ENCODE measurements around the gene KLHL35. TPM values are rescaled to one million over a fixed set of nuclear protein-coding genes. Genes with fewer than 3 reads are reported as not detected.

Gene KLHL35
- total and polyA plus RNA-seq, 2 donors (not counting 1 experiment from before 2014, with no cell fraction given) = 0.42 to 1.3 TPM

DNA sequence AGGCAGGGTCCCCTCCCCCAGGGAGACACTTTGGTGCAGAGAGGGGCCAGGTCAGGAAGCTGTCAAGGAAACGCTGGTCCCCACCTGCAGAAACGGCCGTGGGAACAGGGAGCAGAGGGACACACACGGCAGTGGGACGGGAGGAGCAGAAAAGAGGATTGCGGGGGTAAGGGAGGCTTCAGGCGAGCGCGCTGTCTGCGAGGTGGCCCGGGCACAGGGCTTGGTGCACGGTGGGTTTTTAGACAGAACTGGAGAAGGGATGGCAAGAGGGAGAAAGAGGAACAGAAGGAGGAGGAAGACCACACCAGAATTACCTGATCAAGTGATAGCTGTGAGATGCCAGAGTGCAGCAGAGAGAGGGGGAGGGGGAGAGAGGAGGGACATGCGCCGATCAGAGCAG is 6.0 kb upstream of the KLHL35 start:
- Histone ChIP-seq H3K36me3 (ENCODE audit: control insufficient read depth, insufficient read depth, low read length) (no peaks in the 10 kb centered on the region), H3K4me2 (ENCODE audit: extremely low read depth, insufficient read depth, low read length) (no peak overlapping the region), H4K20me1 (ENCODE audit: control insufficient read depth, extremely low read depth, insufficient read depth, low read length) (no peaks in the 10 kb centered on the region), H3K4me1 (ENCODE audit: control insufficient read depth, extremely low read depth, insufficient read depth, low read length) (no peaks in the 10 kb centered on the region), H3K9me3 (ENCODE audit: control insufficient read depth, insufficient read depth, low read depth, low read length) (no peaks in the 10 kb centered on the region), H3K4me3 (replicated peaks in 1 of 4; ENCODE audit: control extremely low read depth in 1 of 4, insufficient read depth in 1 of 4, low read depth in 3 of 4, low read length in 4 of 4) (no peak overlapping the region), H3K27me3 (ENCODE audit: control insufficient read depth, insufficient read depth, low read length) (no peaks in the 10 kb centered on the region), H3K9ac (ENCODE audit: insufficient read depth, low read length) (no peak overlapping the region), H2AFZ (ENCODE audit: low read length) (no peak overlapping the region), H3K79me2 (ENCODE audit: control insufficient read depth, insufficient read depth, low read length) (no peaks in the 10 kb centered on the region), H3K27ac (ENCODE audit: insufficient read depth, low read length) (no peak overlapping the region)
- DNase-seq (ENCODE audit: low read depth in 2 of 2) = no peak
- TF ChIP-seq, protein P1, sequence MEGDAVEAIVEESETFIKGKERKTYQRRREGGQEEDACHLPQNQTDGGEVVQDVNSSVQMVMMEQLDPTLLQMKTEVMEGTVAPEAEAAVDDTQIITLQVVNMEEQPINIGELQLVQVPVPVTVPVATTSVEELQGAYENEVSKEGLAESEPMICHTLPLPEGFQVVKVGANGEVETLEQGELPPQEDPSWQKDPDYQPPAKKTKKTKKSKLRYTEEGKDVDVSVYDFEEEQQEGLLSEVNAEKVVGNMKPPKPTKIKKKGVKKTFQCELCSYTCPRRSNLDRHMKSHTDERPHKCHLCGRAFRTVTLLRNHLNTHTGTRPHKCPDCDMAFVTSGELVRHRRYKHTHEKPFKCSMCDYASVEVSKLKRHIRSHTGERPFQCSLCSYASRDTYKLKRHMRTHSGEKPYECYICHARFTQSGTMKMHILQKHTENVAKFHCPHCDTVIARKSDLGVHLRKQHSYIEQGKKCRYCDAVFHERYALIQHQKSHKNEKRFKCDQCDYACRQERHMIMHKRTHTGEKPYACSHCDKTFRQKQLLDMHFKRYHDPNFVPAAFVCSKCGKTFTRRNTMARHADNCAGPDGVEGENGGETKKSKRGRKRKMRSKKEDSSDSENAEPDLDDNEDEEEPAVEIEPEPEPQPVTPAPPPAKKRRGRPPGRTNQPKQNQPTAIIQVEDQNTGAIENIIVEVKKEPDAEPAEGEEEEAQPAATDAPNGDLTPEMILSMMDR (conservative IDR thresholded peaks at IDR 0.05 in 1 of 2, IDR thresholded peaks at IDR 0.05 in 1 of 2; ENCODE audit: low read depth in 1 of 2, low read length in 2 of 2) = no peak
- no peak for TF ChIP-seq EZH2 (IDR thresholded peaks at IDR 0.05; ENCODE audit: low read length, missing control alignments)

DNA sequence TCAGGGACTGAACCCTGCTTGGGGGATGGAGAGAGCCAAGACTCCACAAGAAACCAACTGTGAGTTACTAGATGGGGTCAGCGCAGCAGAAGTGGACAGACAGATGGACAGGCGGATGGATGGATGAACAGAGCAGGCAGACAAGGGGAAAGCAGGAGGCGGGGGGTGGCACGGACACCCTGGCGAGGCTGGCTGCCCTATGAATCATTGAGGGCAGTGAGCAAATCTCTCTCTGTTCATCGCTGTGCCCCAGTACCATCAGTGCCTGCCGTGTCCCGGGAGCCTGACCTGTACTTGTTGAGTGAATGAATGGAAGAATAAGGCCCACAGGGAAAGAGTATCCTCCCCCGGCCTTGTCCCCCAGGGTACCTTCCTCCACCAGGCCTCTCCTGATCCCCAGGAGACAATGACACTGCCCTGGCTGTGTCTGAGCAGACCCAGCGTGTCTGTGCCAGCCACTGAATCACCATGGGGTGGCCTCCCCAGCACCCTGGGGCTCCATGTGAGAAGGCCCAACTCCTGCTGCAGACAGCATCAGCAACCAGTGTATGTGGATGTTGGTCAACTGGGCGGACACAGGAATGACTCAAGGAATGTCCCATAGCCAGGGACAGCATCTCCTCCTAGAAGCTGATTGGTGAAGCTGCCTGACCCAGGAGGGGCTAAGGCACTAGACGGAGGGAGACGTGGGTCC is 5.1 kb upstream of the KLHL35 start:
- no peak overlapping the region for H3K9ac ChIP-seq (ENCODE audit: insufficient read depth, low read length)
- H3K27ac ChIP-seq (ENCODE audit: insufficient read depth, low read length) = no peak overlapping the region
- DNase-seq (ENCODE audit: low read depth in 2 of 2) = no peak
- no peaks in the 10 kb centered on the region for H3K79me2 ChIP-seq (ENCODE audit: control insufficient read depth, insufficient read depth, low read length)
- H3K4me2 ChIP-seq (ENCODE audit: extremely low read depth, insufficient read depth, low read length) = no peak overlapping the region
- H3K9me3 ChIP-seq (ENCODE audit: control insufficient read depth, insufficient read depth, low read depth, low read length) = no peaks in the 10 kb centered on the region
- no peak overlapping the region for H2AFZ ChIP-seq (ENCODE audit: low read length)
- TF ChIP-seq, protein P1 (conservative IDR thresholded peaks at IDR 0.05 in 1 of 2, IDR thresholded peaks at IDR 0.05 in 1 of 2; ENCODE audit: low read depth in 1 of 2, low read length in 2 of 2) = no peak
- TF ChIP-seq EZH2 (IDR thresholded peaks at IDR 0.05; ENCODE audit: low read length, missing control alignments) = no peak
- no peaks in the 10 kb centered on the region for H3K36me3 ChIP-seq (ENCODE audit: control insufficient read depth, insufficient read depth, low read length)
- H4K20me1 ChIP-seq (ENCODE audit: control insufficient read depth, extremely low read depth, insufficient read depth, low read length) = no peaks in the 10 kb centered on the region
- peaks cover 1% of the 10 kb centered on the region for H3K27me3 ChIP-seq (ENCODE audit: control insufficient read depth, insufficient read depth, low read length)
- no peak overlapping the region for H3K4me3 ChIP-seq (replicated peaks in 1 of 4; ENCODE audit: control extremely low read depth in 1 of 4, insufficient read depth in 1 of 4, low read depth in 3 of 4, low read length in 4 of 4)
- H3K4me1 ChIP-seq (ENCODE audit: control insufficient read depth, extremely low read depth, insufficient read depth, low read length) = no peaks in the 10 kb centered on the region

DNA sequence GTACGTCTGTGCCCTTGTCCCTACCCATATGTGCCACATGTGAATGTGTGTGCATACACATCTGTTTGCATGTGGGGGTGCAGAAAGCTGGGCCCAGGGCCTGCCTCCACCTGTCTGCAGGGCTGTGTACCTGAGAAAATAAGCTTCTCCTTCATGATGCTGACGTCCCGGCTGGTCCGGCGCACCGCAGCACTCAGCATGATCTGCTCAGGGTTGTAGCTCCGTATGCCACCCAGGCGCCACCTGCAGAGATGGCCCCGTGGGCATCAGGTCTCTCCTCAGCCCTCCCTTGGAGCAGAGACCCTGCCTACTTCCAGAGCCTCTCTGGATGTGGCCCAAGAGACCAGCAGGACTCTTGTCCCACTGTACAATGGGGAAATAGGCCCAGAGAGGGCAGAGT is 3.8 kb upstream of the KLHL35 start:
- TF ChIP-seq, protein P1 (conservative IDR thresholded peaks at IDR 0.05 in 1 of 2, IDR thresholded peaks at IDR 0.05 in 1 of 2; ENCODE audit: low read depth in 1 of 2, low read length in 2 of 2) = no peak
- no peak for TF ChIP-seq EZH2 (IDR thresholded peaks at IDR 0.05; ENCODE audit: low read length, missing control alignments)
- H3K4me3 ChIP-seq (replicated peaks in 1 of 4; ENCODE audit: control extremely low read depth in 1 of 4, insufficient read depth in 1 of 4, low read depth in 3 of 4, low read length in 4 of 4) = no peak overlapping the region
- H3K79me2 ChIP-seq (ENCODE audit: control insufficient read depth, insufficient read depth, low read length) = no peaks in the 10 kb centered on the region
- H3K4me1 ChIP-seq (ENCODE audit: control insufficient read depth, extremely low read depth, insufficient read depth, low read length) = no peaks in the 10 kb centered on the region
- H3K36me3 ChIP-seq (ENCODE audit: control insufficient read depth, insufficient read depth, low read length) = no peaks in the 10 kb centered on the region
- no peaks in the 10 kb centered on the region for H3K9me3 ChIP-seq (ENCODE audit: control insufficient read depth, insufficient read depth, low read depth, low read length)
- H3K27ac ChIP-seq (ENCODE audit: insufficient read depth, low read length) = no peak overlapping the region
- no peak overlapping the region for H3K9ac ChIP-seq (ENCODE audit: insufficient read depth, low read length)
- no peak for DNase-seq (ENCODE audit: low read depth in 2 of 2)
- peaks cover 13% of the 10 kb centered on the region for H3K27me3 ChIP-seq (ENCODE audit: control insufficient read depth, insufficient read depth, low read length)
- no peak overlapping the region for H2AFZ ChIP-seq (ENCODE audit: low read length)
- H3K4me2 ChIP-seq (ENCODE audit: extremely low read depth, insufficient read depth, low read length) = no peak overlapping the region
- no peaks in the 10 kb centered on the region for H4K20me1 ChIP-seq (ENCODE audit: control insufficient read depth, extremely low read depth, insufficient read depth, low read length)
